Measurements from ENCODE around the gene ADH4. TPM values are rescaled to one million over a fixed set of nuclear protein-coding genes. Genes with fewer than 3 reads are reported as not detected.

Gene ADH4
- total RNA-seq, 4 donors from 2014 or later, result 0.55 to 1.1 TPM; not detected in 2

DNA sequence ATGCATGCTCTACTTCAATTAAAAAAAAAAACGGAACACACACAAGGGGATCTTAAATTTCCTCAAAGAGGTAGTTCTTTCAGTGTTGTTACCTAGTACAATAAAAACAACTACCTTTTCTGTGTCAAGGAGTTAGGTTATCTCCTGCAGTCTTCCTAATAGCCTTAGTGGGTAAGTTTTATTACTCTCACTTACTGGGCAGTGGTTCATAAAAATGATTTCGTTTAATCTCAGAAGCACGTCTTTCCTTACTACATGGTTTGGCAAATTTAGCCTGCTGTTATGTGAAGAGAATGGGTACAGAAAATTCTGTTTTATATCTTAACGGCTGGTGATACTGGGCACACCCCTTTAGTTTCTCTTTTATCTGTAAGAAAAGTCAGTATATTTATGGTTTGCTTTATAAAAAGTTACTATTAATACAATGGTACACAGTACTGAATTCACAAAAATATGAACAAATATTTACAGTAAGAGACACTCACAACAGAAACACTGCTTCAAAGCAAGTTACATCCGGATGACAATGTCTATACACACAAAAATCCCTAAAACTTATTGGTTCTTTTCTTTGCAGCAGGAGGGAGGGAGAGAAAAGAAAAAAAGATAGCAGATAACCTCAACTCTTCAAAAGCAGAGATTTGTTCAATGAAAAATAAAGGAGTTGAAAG lies 64.3 kb downstream of the ADH4 start:
- 31 to 45% methylated on average over 5 of the region's 5 CpGs for WGBS, 2 donors (ENCODE audit: low coverage in 1 of 2)
- H3K9me3 ChIP-seq, result no peaks in the 10 kb centered on the region
- peaks cover 7 to 78% (median 35%) of the 10 kb centered on the region in 4 donors for H3K4me1 ChIP-seq
- TF ChIP-seq EP300 (IDR thresholded peaks at IDR 0.05; ENCODE audit: low read depth) (no peak), POLR2A (IDR thresholded peaks at IDR 0.05) (no peak), POLR2AphosphoS5 (IDR thresholded peaks at IDR 0.05) (no peak)
- TF ChIP-seq, protein P1, sequence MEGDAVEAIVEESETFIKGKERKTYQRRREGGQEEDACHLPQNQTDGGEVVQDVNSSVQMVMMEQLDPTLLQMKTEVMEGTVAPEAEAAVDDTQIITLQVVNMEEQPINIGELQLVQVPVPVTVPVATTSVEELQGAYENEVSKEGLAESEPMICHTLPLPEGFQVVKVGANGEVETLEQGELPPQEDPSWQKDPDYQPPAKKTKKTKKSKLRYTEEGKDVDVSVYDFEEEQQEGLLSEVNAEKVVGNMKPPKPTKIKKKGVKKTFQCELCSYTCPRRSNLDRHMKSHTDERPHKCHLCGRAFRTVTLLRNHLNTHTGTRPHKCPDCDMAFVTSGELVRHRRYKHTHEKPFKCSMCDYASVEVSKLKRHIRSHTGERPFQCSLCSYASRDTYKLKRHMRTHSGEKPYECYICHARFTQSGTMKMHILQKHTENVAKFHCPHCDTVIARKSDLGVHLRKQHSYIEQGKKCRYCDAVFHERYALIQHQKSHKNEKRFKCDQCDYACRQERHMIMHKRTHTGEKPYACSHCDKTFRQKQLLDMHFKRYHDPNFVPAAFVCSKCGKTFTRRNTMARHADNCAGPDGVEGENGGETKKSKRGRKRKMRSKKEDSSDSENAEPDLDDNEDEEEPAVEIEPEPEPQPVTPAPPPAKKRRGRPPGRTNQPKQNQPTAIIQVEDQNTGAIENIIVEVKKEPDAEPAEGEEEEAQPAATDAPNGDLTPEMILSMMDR (IDR thresholded peaks at IDR 0.05), result no peak
- intact Hi-C loops (cut with DNase I; ENCODE audit: low total_unique reads) (no loop called here), in situ Hi-C loops (cut with MboI; ENCODE audit: low pct_ligation_motif_present in 1 of 4, low pct_unique_long_range_greater_than_20kb in 1 of 4, low sequenced_read_pairs in 3 of 4) (no loop called here)
- no peaks in the 10 kb centered on the region for H3K27me3 ChIP-seq
- H3K27ac ChIP-seq, result peak overlapping the region; percentile 43 to 62 (median 55)
- DNase-seq, result no peak
- H3K4me3 ChIP-seq, result no peak overlapping the region
- peaks cover 0 to 52% (median 17%) of the 10 kb centered on the region in 4 donors for H3K36me3 ChIP-seq

DNA sequence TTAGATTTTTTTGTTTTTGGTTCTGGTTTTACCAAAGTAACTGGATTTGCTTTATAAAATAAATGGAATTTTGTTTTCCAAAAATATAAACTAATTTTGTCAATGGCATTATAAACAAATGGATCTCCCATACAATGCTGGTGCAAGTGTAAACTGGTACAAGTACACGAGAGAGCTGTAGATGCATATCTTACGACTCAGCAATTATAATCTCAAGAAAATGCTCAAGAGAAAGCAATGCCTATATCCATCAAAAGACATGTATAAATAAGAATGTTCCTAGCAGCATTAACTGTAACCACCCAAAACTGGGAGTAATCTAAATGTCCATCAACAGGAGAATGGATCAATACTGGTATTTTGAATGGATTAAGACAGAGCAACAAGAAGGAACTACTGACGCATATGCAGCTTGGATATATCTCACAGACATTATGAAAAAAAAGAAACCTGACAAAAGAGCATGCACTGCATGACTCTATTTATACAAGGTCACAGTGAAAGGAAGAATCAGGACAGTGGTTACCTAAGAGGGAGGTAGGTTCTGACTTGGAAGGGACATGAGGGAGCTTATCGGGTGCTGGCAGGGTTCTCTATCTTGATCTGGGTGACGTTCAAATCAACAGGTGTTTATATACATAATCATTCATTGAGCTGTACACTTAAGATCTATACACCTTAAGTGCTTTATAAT lies 65.0 kb downstream of the ADH4 start:
- WGBS, 2 donors (ENCODE audit: low coverage in 1 of 2), result 56% methylated on average over 3 to 5 of the region's 5 CpGs
- no peaks in the 10 kb centered on the region for H3K9me3 ChIP-seq
- H3K4me3 ChIP-seq, result no peak overlapping the region
- intact Hi-C loops (cut with DNase I; ENCODE audit: low total_unique reads), result no loop called here
- H3K27ac ChIP-seq, result peak overlapping the region; percentile 43 to 62 (median 55)
- no peak for TF ChIP-seq EP300 (IDR thresholded peaks at IDR 0.05; ENCODE audit: low read depth)
- peaks cover 7 to 72% (median 31%) of the 10 kb centered on the region in 4 donors for H3K4me1 ChIP-seq
- in situ Hi-C loops (cut with MboI; ENCODE audit: low pct_ligation_motif_present in 1 of 4, low pct_unique_long_range_greater_than_20kb in 1 of 4, low sequenced_read_pairs in 3 of 4), result no loop called here
- no peaks in the 10 kb centered on the region for H3K27me3 ChIP-seq
- peaks cover 0 to 52% (median 18%) of the 10 kb centered on the region in 4 donors for H3K36me3 ChIP-seq
- DNase-seq, result no peak

DNA sequence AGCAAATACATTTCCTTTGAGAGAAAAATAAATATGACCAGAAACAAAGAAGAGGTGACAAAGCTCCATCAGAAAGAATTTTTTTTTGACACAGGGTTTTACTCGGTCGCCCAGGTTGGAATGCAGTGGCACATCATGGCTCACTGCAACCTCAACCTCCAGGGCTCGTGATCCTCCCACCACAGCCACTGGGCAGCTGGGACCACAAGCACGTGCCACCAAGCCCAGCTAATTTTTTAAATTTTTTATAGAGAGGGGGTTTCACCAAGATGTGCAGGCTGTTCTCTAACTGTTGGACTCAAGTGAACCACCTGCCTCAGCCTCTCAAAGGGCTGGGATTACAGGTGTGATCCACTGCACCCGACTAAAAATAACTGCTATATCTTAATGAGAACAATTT lies 65.8 kb downstream of the ADH4 start:
- 78 to 82% methylated on average over 4 to 5 of the region's 5 CpGs for WGBS, 2 donors (ENCODE audit: low coverage in 1 of 2)
- peaks cover 0 to 53% (median 19%) of the 10 kb centered on the region in 4 donors for H3K36me3 ChIP-seq
- no peaks in the 10 kb centered on the region for H3K9me3 ChIP-seq
- H3K27me3 ChIP-seq, result no peaks in the 10 kb centered on the region
- in situ Hi-C loops (cut with MboI; ENCODE audit: low pct_ligation_motif_present in 1 of 4, low pct_unique_long_range_greater_than_20kb in 1 of 4, low sequenced_read_pairs in 3 of 4), result no loop called here
- TF ChIP-seq POLR2A (IDR thresholded peaks at IDR 0.05) (no peak), EP300 (IDR thresholded peaks at IDR 0.05; ENCODE audit: low read depth) (no peak), POLR2AphosphoS5 (IDR thresholded peaks at IDR 0.05) (no peak)
- TF ChIP-seq, protein P1 (IDR thresholded peaks at IDR 0.05), result no peak
- intact Hi-C loops (cut with DNase I; ENCODE audit: low total_unique reads), result no loop called here
- H3K4me1 ChIP-seq, result peaks cover 7 to 67% (median 30%) of the 10 kb centered on the region in 4 donors
- peak overlapping the region in 1 of 4 donors; percentile 62 for H3K27ac ChIP-seq
- H3K4me3 ChIP-seq, result no peak overlapping the region
- DNase-seq, result no peak

DNA sequence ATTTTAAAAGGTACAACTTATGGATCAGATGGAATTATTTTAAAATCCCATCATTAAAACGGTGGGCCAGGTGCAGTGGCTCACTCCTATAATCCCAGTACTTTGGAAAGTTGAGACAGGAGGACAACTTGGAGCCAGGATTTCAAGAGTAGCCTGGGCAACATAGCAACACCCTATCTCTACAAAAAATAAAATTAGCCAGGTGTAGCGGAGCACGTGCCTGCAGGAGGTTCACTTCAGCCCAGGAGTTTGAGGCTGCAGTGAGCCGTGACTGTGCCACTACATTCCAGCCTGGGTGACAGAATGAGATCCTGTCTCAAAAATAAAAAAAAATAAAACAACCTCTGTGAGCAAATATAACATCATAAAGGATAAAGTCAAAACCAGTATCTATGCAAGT lies 66.9 kb downstream of the ADH4 start:
- 60 to 77% methylated on average over 1 to 4 of the region's 4 CpGs for WGBS, 2 donors (ENCODE audit: low coverage in 1 of 2)
- H3K27ac ChIP-seq, result peak overlapping the region in 2 of 4 donors; percentile 8 to 45
- no peaks in the 10 kb centered on the region for H3K9me3 ChIP-seq
- peaks cover under 1 to 56% (median 22%) of the 10 kb centered on the region in 4 donors for H3K4me1 ChIP-seq
- intact Hi-C loops (cut with DNase I; ENCODE audit: low total_unique reads) (no loop called here), in situ Hi-C loops (cut with MboI; ENCODE audit: low pct_ligation_motif_present in 1 of 4, low pct_unique_long_range_greater_than_20kb in 1 of 4, low sequenced_read_pairs in 3 of 4) (no loop called here)
- peaks cover 0 to 60% (median 21%) of the 10 kb centered on the region in 4 donors for H3K36me3 ChIP-seq
- H3K4me3 ChIP-seq, result no peak overlapping the region
- TF ChIP-seq, protein P1 (IDR thresholded peaks at IDR 0.05), result no peak
- TF ChIP-seq POLR2AphosphoS5 (IDR thresholded peaks at IDR 0.05) (no peak), EP300 (IDR thresholded peaks at IDR 0.05; ENCODE audit: low read depth) (no peak), POLR2A (IDR thresholded peaks at IDR 0.05) (no peak)
- H3K27me3 ChIP-seq, result no peaks in the 10 kb centered on the region
- DNase-seq, result no peak
